Neural crest cell (in vitro differentiated cells): ENCODE results near the gene CCT4. TPM values are rescaled to one million over a fixed set of nuclear protein-coding genes. Genes with fewer than 3 reads are reported as not detected.
A peak's percentile ranks its signal among the peaks of the same experiment; 100 is the strongest.
"Not testable (repeated sequence)": the region's sequence is repeated elsewhere in the genome, so short reads cannot be mapped to it uniquely, and the experiment has no call there.

Source experiments
- DNase-seq: peaks from one replicate; pipeline ENCODE4 v3.0.0; 2021; ENCODE audit warnings: low read depth, mixed read lengths, low spot score
- H3K27ac Mint-ChIP-seq: one replicate; pipeline ENCODE4 v1.8.0; 2021; ENCODE audit warnings: mild to moderate bottlenecking, mixed read lengths; ENCODE audit not compliant: unreplicated experiment
- H3K27me3 Mint-ChIP-seq: 2 replicates; pipeline ENCODE4 v1.8.0; 2021; ENCODE audit warnings: low read depth, mild to moderate bottlenecking, mixed read lengths
- H3K36me3 Mint-ChIP-seq: 2 replicates; pipeline ENCODE4 v1.8.0; 2021; ENCODE audit warnings: low read depth, mild to moderate bottlenecking, mixed read lengths
- H3K4me1 Mint-ChIP-seq: 2 replicates; pipeline ENCODE4 v1.8.0; 2021; ENCODE audit warnings: mixed read lengths
- H3K4me3 Mint-ChIP-seq: one replicate; pipeline ENCODE4 v1.8.0; 2021; ENCODE audit warnings: mild to moderate bottlenecking, mixed read lengths
- H3K9me3 Mint-ChIP-seq: 2 replicates; pipeline ENCODE4 v1.8.0; 2021; ENCODE audit warnings: mixed read lengths
- total RNA-seq: library from RNA; stranded (reverse); gene quantifications from 2 replicates; pipeline ENCODE4 v1.2.1, GENCODE V29; 2021
- TF ChIP-seq, protein P1 (sequence below): fragments of 200-600 bp; sonication (generic); conservative IDR thresholded peaks from 2 replicates; pipeline ENCODE4 v1.5.0; 2021; ENCODE audit warnings: antibody characterized with exemption, mild to moderate bottlenecking

The CCT4 gene
- total RNA-seq, 1 donor from 2014 or later, result 277 TPM

DNA sequence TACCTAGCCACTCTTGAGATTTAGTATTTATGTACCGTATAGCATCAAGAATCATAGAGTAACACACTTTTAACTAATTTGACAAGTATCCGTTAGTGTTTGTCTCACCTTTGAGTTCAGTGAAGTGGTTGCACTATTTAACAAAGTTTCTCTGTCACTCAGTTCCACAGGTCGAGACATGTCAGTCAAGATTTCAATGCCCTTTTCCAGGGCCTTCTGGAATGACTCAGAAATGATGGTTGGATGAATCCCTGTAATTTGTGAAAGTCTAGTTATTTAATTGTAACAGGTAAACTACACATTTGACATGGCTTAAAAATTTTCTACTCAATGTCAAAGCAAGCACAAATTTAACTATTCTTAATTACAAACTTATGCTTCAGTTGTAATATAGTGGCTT, 9.7 kb downstream of the CCT4 start:
- H3K27me3 Mint-ChIP-seq, result no peaks in the 10 kb centered on the region
- H3K4me3 Mint-ChIP-seq, result no peak overlapping the region
- H3K36me3 Mint-ChIP-seq, result peaks cover 9% of the 10 kb centered on the region
- DNase-seq, result no peak
- H3K9me3 Mint-ChIP-seq, result no peaks in the 10 kb centered on the region
- no peaks in the 10 kb centered on the region for H3K4me1 Mint-ChIP-seq
- H3K27ac Mint-ChIP-seq, result no peak overlapping the region
- TF ChIP-seq, protein P1, sequence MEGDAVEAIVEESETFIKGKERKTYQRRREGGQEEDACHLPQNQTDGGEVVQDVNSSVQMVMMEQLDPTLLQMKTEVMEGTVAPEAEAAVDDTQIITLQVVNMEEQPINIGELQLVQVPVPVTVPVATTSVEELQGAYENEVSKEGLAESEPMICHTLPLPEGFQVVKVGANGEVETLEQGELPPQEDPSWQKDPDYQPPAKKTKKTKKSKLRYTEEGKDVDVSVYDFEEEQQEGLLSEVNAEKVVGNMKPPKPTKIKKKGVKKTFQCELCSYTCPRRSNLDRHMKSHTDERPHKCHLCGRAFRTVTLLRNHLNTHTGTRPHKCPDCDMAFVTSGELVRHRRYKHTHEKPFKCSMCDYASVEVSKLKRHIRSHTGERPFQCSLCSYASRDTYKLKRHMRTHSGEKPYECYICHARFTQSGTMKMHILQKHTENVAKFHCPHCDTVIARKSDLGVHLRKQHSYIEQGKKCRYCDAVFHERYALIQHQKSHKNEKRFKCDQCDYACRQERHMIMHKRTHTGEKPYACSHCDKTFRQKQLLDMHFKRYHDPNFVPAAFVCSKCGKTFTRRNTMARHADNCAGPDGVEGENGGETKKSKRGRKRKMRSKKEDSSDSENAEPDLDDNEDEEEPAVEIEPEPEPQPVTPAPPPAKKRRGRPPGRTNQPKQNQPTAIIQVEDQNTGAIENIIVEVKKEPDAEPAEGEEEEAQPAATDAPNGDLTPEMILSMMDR, result no peak

DNA sequence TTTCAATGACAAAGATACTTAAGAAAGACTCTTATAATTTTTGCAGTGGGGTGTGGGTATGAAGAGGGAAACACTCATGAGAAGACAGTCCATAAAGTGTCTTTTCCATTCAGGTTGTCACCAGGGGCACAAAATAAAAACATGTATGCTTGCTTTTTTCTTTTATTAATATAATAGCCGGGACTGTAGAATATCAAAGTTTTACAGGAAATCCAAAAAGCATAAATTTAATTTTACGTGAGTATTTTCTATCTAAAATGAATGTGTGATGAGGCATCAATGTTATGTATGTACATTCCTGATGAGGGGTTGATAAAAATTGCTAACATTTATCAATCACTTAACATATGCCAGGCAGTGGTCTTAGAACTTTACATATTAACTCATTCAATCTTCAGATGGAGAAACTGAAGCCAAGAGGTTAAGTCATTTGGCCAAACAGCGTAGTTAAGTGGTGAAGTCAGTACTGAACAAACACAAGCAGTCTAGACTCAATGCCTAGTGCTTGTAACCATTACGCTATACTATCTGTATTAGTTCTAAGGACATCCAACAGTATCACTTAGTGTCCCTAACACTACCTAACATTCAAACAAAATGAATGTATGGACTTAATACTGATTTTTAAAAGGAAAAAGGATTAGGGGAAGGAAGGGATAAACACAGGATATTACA, 10.7 kb downstream of the CCT4 start:
- TF ChIP-seq, protein P1, result no peak
- Mint-ChIP-seq H3K4me1 (no peaks in the 10 kb centered on the region), H3K27ac (no peak overlapping the region), H3K36me3 (peaks cover 9% of the 10 kb centered on the region), H3K27me3 (no peaks in the 10 kb centered on the region), H3K4me3 (no peak overlapping the region), H3K9me3 (no peaks in the 10 kb centered on the region)
- DNase-seq, result no peak

DNA sequence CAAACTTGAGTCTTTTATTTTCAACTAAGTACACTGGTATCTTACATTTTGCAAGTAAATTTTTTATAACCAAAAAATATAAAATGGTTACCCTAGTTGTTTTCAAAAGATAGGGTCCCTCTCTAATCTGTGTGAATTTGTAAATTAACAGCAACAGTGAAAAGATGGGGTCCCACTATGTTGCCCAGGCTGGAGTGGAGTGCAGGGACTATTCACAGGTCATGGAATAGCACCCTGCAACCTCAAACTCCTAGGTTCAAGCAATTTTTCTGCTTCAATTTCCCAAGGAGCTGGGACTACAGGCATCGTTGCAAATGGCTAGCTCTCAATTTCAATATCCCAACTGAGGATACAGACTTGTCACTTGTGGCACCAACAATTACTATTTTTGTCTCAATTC, 12.1 kb downstream of the CCT4 start:
- no peak for DNase-seq
- peaks cover 13% of the 10 kb centered on the region for H3K36me3 Mint-ChIP-seq
- no peaks in the 10 kb centered on the region for H3K4me1 Mint-ChIP-seq
- no peaks in the 10 kb centered on the region for H3K27me3 Mint-ChIP-seq
- no peaks in the 10 kb centered on the region for H3K9me3 Mint-ChIP-seq
- H3K4me3 Mint-ChIP-seq, result no peak overlapping the region
- no peak overlapping the region for H3K27ac Mint-ChIP-seq
- TF ChIP-seq, protein P1, result no peak

DNA sequence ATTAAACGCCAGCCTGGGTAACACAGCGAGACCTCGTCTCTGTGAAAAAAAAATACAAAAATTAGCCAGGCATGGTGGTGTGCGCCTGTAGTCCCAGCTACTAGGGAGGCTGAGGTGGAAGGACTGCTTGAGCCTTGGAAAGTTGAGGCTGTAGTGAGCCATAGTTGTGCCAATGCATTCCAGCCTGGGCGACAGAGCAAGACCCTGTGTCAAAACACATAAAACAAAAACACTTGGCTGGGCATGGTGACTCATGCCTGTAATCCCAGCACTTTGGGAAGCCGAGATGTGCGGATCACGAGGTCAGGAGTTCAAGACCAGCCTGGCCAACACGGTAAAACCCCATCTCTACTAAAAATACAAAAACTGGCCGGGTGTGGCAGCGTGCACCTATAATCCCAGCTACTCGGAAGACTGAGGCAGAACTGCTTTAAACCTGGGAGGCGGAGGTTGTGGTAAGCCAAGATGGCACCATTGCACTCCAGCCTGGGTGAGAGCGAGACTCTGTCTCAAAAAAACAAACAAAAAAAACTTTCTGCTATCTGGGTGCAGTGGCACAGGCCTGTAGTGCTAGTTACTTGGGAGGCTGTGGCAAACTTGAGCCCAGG, 21.9 kb downstream of the CCT4 start:
- not testable (repeated sequence) for H3K9me3 Mint-ChIP-seq, H3K4me1 Mint-ChIP-seq, H3K27ac Mint-ChIP-seq, H3K27me3 Mint-ChIP-seq, H3K4me3 Mint-ChIP-seq, DNase-seq
- peaks cover 52% of the 10 kb centered on the region for H3K36me3 Mint-ChIP-seq

DNA sequence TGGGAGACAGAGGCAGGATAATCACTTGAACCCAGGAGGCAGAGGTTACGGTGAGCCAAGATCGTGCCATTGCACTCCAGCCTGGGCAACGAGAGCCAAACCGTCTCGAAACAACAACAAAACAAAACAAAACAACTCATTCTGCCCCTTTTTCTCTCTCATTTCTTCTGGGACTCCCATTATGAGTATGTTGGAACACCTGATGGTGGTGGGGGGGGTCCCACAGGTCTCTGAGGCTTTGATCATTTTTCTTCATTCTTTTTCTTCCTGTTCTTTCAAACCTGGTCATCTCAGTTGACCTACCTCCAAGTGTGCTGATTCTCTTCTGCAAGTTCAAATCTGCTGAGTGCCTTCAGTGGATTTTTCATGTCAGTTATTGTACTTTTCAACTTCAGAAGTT, 26.4 kb downstream of the CCT4 start:
- no peaks in the 10 kb centered on the region for H3K27me3 Mint-ChIP-seq
- no peak overlapping the region for H3K4me3 Mint-ChIP-seq
- H3K4me1 Mint-ChIP-seq, result no peaks in the 10 kb centered on the region
- H3K9me3 Mint-ChIP-seq, result peaks cover 3% of the 10 kb centered on the region
- H3K27ac Mint-ChIP-seq, result no peak overlapping the region
- DNase-seq, result no peak
- TF ChIP-seq, protein P1, result no peak
- peaks cover 49% of the 10 kb centered on the region for H3K36me3 Mint-ChIP-seq

DNA sequence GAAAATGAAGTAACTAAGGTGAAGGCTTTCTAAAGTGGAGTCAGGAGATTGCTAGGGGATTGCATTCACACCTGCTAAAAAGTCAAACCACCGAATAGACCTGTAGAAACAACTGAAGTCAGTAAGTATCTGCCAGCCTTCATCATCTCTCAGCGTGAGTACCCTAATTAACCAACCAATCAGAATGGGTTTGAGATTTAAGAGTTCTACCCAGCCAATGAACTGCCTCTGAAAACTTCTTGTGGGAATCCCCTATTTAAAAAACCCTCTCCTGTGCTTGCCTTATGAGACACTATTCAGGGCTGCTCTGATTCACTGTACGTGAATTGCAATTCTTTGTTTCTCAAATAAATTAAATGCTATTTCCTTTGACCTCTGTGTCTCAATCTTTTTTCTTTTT, 31.2 kb downstream of the CCT4 start:
- peaks cover 19% of the 10 kb centered on the region for H3K36me3 Mint-ChIP-seq
- H3K4me1 Mint-ChIP-seq, result peaks cover 24% of the 10 kb centered on the region
- H3K9me3 Mint-ChIP-seq, result no peaks in the 10 kb centered on the region
- H3K27me3 Mint-ChIP-seq, result no peaks in the 10 kb centered on the region
- H3K4me3 Mint-ChIP-seq, result peak overlapping the region; percentile 50
- DNase-seq, result no peak
- no peak overlapping the region for H3K27ac Mint-ChIP-seq
- TF ChIP-seq, protein P1, result no peak
